Liver (tissue), 9 donors: Measurements from ENCODE around the gene ZMYM4. TPM values are rescaled to one million over a fixed set of nuclear protein-coding genes. Genes with fewer than 3 reads are reported as not detected.

Source experiments
- DNase-seq: peaks from one replicate; pipeline ENCODE4 v3.0.0-alpha.2; 2017; ENCODE audit warnings: low spot score
- H3K27ac ChIP-seq, 2 donors: one replicate each; pipeline ENCODE4 v1.7.0; 2013; ENCODE audit warnings: inconsistent platforms in 2 of 2, low read length in 2 of 2, control low read depth in 1 of 2, low read depth in 1 of 2, mild to moderate bottlenecking in 1 of 2
- H3K27me3 ChIP-seq, 4 donors: one replicate each; pipeline versions ENCODE4 v1.6.1 to v1.7.0; 2013; ENCODE audit warnings: low read length in 3 of 4, inconsistent platforms in 1 of 4, mild to moderate bottlenecking in 1 of 4, moderate library complexity in 1 of 4; ENCODE audit not compliant: control insufficient read depth in 4 of 4, insufficient read depth in 4 of 4
- H3K36me3 ChIP-seq, 4 donors: one replicate each; pipeline versions ENCODE4 v1.6.1 to v1.7.0; 2013; ENCODE audit warnings: low read length in 3 of 4, mild to moderate bottlenecking in 3 of 4, low read depth in 1 of 4, moderate library complexity in 1 of 4; ENCODE audit not compliant: control insufficient read depth in 4 of 4, insufficient read depth in 3 of 4
- H3K4me1 ChIP-seq, 4 donors: one replicate each; pipeline versions ENCODE4 v1.6.1 to v1.7.0; 2013; ENCODE audit warnings: low read length in 3 of 4, mild to moderate bottlenecking in 3 of 4, moderate library complexity in 1 of 4; ENCODE audit not compliant: control insufficient read depth in 4 of 4, insufficient read depth in 4 of 4
- H3K4me3 ChIP-seq, 3 donors: one replicate each; pipeline versions ENCODE4 v1.6.1 to v1.7.0; 2013; ENCODE audit warnings: low read length in 3 of 3, control low read depth in 1 of 3, low read depth in 1 of 3, mild to moderate bottlenecking in 1 of 3
- H3K9ac ChIP-seq, 2 donors: one replicate each; pipeline ENCODE4 v1.7.0; 2013; ENCODE audit warnings: low read length in 2 of 2, mild to moderate bottlenecking in 2 of 2, moderate library complexity in 2 of 2, control low read depth in 1 of 2, low read depth in 1 of 2
- H3K9me3 ChIP-seq, 4 donors: one replicate each; pipeline versions ENCODE4 v1.6.1 to v1.7.0; 2013; ENCODE audit warnings: low read length in 3 of 4; ENCODE audit not compliant: control insufficient read depth in 4 of 4
- ATF3 ChIP-seq: IDR thresholded peaks from 2 replicates; pipeline ENCODE4 v1.6.1; 2016; ENCODE audit warnings: antibody characterized with exemption
- CTCF ChIP-seq: fragments of 150-350 bp; IDR thresholded peaks from 2 replicates; pipeline ENCODE4 v1.5.1; 2017; ENCODE audit warnings: improper control_type of control experiment, low read depth, low read length; ENCODE audit not compliant: missing input control
- EGR1 ChIP-seq, 2 donors: IDR thresholded peaks; 2 replicates each; pipeline ENCODE4 v1.6.1; 2016 to 2018; ENCODE audit warnings: antibody characterized with exemption in 2 of 2, low read depth in 2 of 2
- FOXA1 ChIP-seq: IDR thresholded peaks from 2 replicates; pipeline ENCODE4 v1.6.1; 2016; ENCODE audit warnings: antibody characterized with exemption
- FOXA2 ChIP-seq: IDR thresholded peaks from 2 replicates; pipeline ENCODE4 v1.6.1; 2016; ENCODE audit warnings: antibody characterized with exemption
- GABPA ChIP-seq, 2 donors: IDR thresholded peaks in 1 of 2; conservative IDR thresholded peaks in 1 of 2; 2 replicates each; pipeline ENCODE4 v1.6.1; 2016; ENCODE audit warnings: antibody characterized with exemption in 2 of 2, mild to moderate bottlenecking in 1 of 2, moderate library complexity in 1 of 2
- HNF4A ChIP-seq, 2 donors: conservative IDR thresholded peaks; 2 replicates each; pipeline ENCODE4 v1.6.1; 2016; ENCODE audit warnings: antibody characterized with exemption in 2 of 2, mild to moderate bottlenecking in 2 of 2
- HNF4G ChIP-seq: IDR thresholded peaks from 2 replicates; pipeline ENCODE4 v1.6.1; 2016; ENCODE audit warnings: antibody characterized with exemption
- JUND ChIP-seq, 2 donors: IDR thresholded peaks; 2 replicates each; pipeline ENCODE4 v1.6.1; 2016; ENCODE audit warnings: antibody characterized with exemption in 2 of 2
- MAX ChIP-seq: IDR thresholded peaks from 2 replicates; pipeline ENCODE4 v1.6.1; 2016; ENCODE audit warnings: antibody characterized with exemption
- NR2F2 ChIP-seq: IDR thresholded peaks from 2 replicates; pipeline ENCODE4 v1.6.1; 2016; ENCODE audit warnings: antibody characterized with exemption
- RAD21 ChIP-seq, 2 donors: IDR thresholded peaks; 2 replicates each; pipeline ENCODE4 v1.6.1; 2016; ENCODE audit warnings: antibody characterized with exemption in 2 of 2, mild to moderate bottlenecking in 2 of 2
- REST ChIP-seq: IDR thresholded peaks from 2 replicates; pipeline ENCODE4 v1.6.1; 2016; ENCODE audit warnings: antibody characterized with exemption, mild to moderate bottlenecking
- RXRA ChIP-seq, 2 donors: IDR thresholded peaks; 2 replicates each; pipeline ENCODE4 v1.6.1; 2017 to 2018; ENCODE audit warnings: antibody characterized with exemption in 2 of 2, mild to moderate bottlenecking in 1 of 2
- SP1 ChIP-seq: IDR thresholded peaks from 2 replicates; pipeline ENCODE4 v1.6.1; 2018; ENCODE audit warnings: antibody characterized with exemption, mild to moderate bottlenecking
- TAF1 ChIP-seq: conservative IDR thresholded peaks from 2 replicates; pipeline ENCODE4 v1.6.1; 2016; ENCODE audit warnings: antibody characterized with exemption, mild to moderate bottlenecking
- YY1 ChIP-seq: IDR thresholded peaks from 2 replicates; pipeline ENCODE4 v1.6.1; 2016; ENCODE audit warnings: antibody characterized with exemption, mild to moderate bottlenecking
- ZBTB33 ChIP-seq: IDR thresholded peaks from 2 replicates; pipeline ENCODE4 v1.6.1; 2016; ENCODE audit warnings: antibody characterized with exemption
- WGBS: extraction: QIAGEN DNeasy Blood & Tissue Kit; methylation state at CpG from one replicate; pipeline ENCODE4 v1.1.7; 2013; 5-methylcytosine and 5-hydroxymethylcytosine counted together
- polyA plus RNA-seq, 2 donors: library from polyadenylated mRNA; stranded (reverse) in 1 of 2; unstranded in 1 of 2; fragments of 200-250 nt in 1 of 2; fragments of >200 nt in 1 of 2; fragmentation: Nextera tagmentation in 1 of 2; extraction: Ambion mirVana in 1 of 2; gene quantifications; one replicate each; pipeline versions ENCODE4 v1.2.1 to v1.2.3, GENCODE V29; 2013 to 2015
- total RNA-seq, 2 donors: library from RNA; depleted of rRNA; stranded (reverse); fragments of >200 nt; gene quantifications; one replicate each; pipeline ENCODE4 v1.2.3, GENCODE V29; 2014
- donor health status: healthy.
- donor health status: healthy.
- donor health status: healthy.
- donor health status: healthy.
- donor health status: healthy.

ZMYM4 gene
- total and polyA plus RNA-seq, 4 donors, result 5.3 to 16.8 (median 10.5) TPM

GRCh38 chr1:35371506-35371905 lies 103.0 kb downstream of the ZMYM4 start:
- no peak overlapping the region for H3K4me3 ChIP-seq
- DNase-seq, result no peak
- no peak for TF ChIP-seq SP1
- TF ChIP-seq NR2F2, result no peak
- no peak for TF ChIP-seq TAF1
- TF ChIP-seq YY1, result no peak
- no peak for TF ChIP-seq RAD21 (IDR thresholded peaks at IDR 0.05)
- TF ChIP-seq REST, result no peak
- no peak for TF ChIP-seq JUND (IDR thresholded peaks at IDR 0.05)
- no peak for TF ChIP-seq FOXA1
- TF ChIP-seq RXRA (IDR thresholded peaks at IDR 0.05), result no peak
- no peak for TF ChIP-seq ATF3
- no peak for TF ChIP-seq ZBTB33
- TF ChIP-seq HNF4G, result no peak
- no peak for TF ChIP-seq GABPA (IDR thresholded peaks at IDR 0.05 in 1 of 2, conservative IDR thresholded peaks at IDR 0.05 in 1 of 2)
- no peak for TF ChIP-seq MAX
- no peak for TF ChIP-seq CTCF
- no peak for TF ChIP-seq HNF4A (conservative IDR thresholded peaks at IDR 0.05)
- no peak for TF ChIP-seq EGR1 (IDR thresholded peaks at IDR 0.05; ENCODE audit: low read depth in 2 of 2)
- TF ChIP-seq FOXA2, result no peak
- no peak overlapping the region for H3K9ac ChIP-seq
- no peaks in the 10 kb centered on the region for H3K9me3 ChIP-seq
- 85% methylated on average over 4 of the region's 4 CpGs for WGBS
- peaks cover 0 to 8% (median 1%) of the 10 kb centered on the region in 4 donors for H3K36me3 ChIP-seq
- H3K27ac ChIP-seq, result peak overlapping the region in 1 of 2 donors; percentile 20
- H3K4me1 ChIP-seq, result no peaks in the 10 kb centered on the region
- no peaks in the 10 kb centered on the region for H3K27me3 ChIP-seq
